Measurements from ENCODE around the gene PLD3.
"Not testable (repeated sequence)": the region's sequence is repeated elsewhere in the genome, so short reads cannot be mapped to it uniquely, and the experiment has no call there.

PLD3 gene

GRCh38 chr19:40365613-40366401 lies 17.3 kb downstream of the PLD3 start:
- peaks cover 25 to 53% (median 46%) of the 10 kb centered on the region in 3 donors for H3K36me3 ChIP-seq

GRCh38 chr19:40366697-40367561 lies 18.4 kb downstream of the PLD3 start:
- intact Hi-C loops (cut with DNase I; ENCODE audit: low total_unique reads) = no loop called here
- no peak overlapping the region for H3K4me3 ChIP-seq
- no peak for TF ChIP-seq CTCF (IDR thresholded peaks at IDR 0.05)
- no peak for DNase-seq
- H3K9me3 ChIP-seq = no peaks in the 10 kb centered on the region
- H3K27ac ChIP-seq = no peak overlapping the region
- H3K4me1 ChIP-seq = peaks cover 0 to 14% (median 9%) of the 10 kb centered on the region in 4 donors
- no peaks in the 10 kb centered on the region for H3K27me3 ChIP-seq
- peaks cover 31 to 63% (median 57%) of the 10 kb centered on the region in 3 donors for H3K36me3 ChIP-seq

More at GRCh38 chr19:40365613-40366401, 17.3 kb downstream of the PLD3 start:
- DNase-seq = peak; percentile 55 to 79
- H3K9me3 ChIP-seq = no peaks in the 10 kb centered on the region
- peak overlapping the region; percentile 34 to 46 for H3K4me3 ChIP-seq
- H3K27ac ChIP-seq = no peak overlapping the region
- peaks cover 0 to 14% (median 9%) of the 10 kb centered on the region in 4 donors for H3K4me1 ChIP-seq
- TF ChIP-seq CTCF (IDR thresholded peaks at IDR 0.05) = no peak
- no peaks in the 10 kb centered on the region for H3K27me3 ChIP-seq
- intact Hi-C loops (cut with DNase I; ENCODE audit: low total_unique reads) = no loop called here

- peak in 1 of 2 donors; percentile 62 for DNase-seq
- no peak for TF ChIP-seq CTCF (IDR thresholded peaks at IDR 0.05)
- H3K36me3 ChIP-seq = peaks cover 40 to 66% (median 66%) of the 10 kb centered on the region in 3 donors
- intact Hi-C loops (cut with DNase I; ENCODE audit: low total_unique reads) = no loop called here
- H3K9me3 ChIP-seq = no peaks in the 10 kb centered on the region
- H3K27ac ChIP-seq = no peak overlapping the region
- peaks cover 0 to 14% (median 9%) of the 10 kb centered on the region in 4 donors for H3K4me1 ChIP-seq
- no peak overlapping the region for H3K4me3 ChIP-seq
- no peaks in the 10 kb centered on the region for H3K27me3 ChIP-seq
These were observed 19.3 kb downstream of the PLD3 start for GRCh38 chr19:40367577-40368434.

- intact Hi-C loops (cut with DNase I; ENCODE audit: low total_unique reads) = no loop called here
- no peak overlapping the region for H3K27ac ChIP-seq
- peaks cover 0 to 12% (median 9%) of the 10 kb centered on the region in 4 donors for H3K4me1 ChIP-seq
- no peaks in the 10 kb centered on the region for H3K27me3 ChIP-seq
- DNase-seq = no peak
- no peak for TF ChIP-seq CTCF (IDR thresholded peaks at IDR 0.05)
- H3K9me3 ChIP-seq = no peaks in the 10 kb centered on the region
- peaks cover 43 to 86% (median 86%) of the 10 kb centered on the region in 3 donors for H3K36me3 ChIP-seq
- H3K4me3 ChIP-seq = no peak overlapping the region
These were observed 21.3 kb downstream of the PLD3 start for GRCh38 chr19:40369797-40370196.

- H3K27ac ChIP-seq; H3K9me3 ChIP-seq; DNase-seq; H3K4me3 ChIP-seq; H3K27me3 ChIP-seq; intact Hi-C loops (cut with DNase I; ENCODE audit: low total_unique reads): not testable (repeated sequence)
- H3K4me1 ChIP-seq = peaks cover 0 to 10% (median 8%) of the 10 kb centered on the region in 4 donors
- peaks cover 43 to 90% (median 90%) of the 10 kb centered on the region in 3 donors for H3K36me3 ChIP-seq
These were observed 21.8 kb downstream of the PLD3 start for GRCh38 chr19:40370253-40370652.

All from tibial artery (tissue), 4 donors.